ENCODE results near the gene SCRN1.

DNA sequence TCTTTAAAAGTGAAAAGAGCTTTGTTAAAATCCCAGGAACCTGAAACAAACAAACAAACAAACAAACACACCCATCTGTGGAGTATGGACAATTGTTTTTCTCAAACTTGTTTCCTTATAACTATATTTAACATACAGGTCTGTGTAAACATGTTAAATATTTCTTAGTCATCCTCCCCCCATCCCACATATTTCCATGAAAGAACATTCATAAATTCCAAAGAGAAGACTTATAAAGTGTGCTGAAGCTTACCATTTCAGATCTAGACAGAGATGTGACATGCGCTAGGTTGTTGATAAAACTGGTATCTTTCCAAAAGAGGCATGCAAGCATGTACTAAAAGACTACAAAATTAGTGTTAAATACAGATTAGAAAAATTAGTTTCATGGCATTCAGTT, 30.4 kb upstream of the SCRN1 start:
- TF ChIP-seq EZH2phosphoT487 (IDR thresholded peaks at IDR 0.05; ENCODE audit: insufficient read depth, low read depth) (no peak), EZH2 (IDR thresholded peaks at IDR 0.05; ENCODE audit: insufficient read depth, poor library complexity, severe bottlenecking) (no peak)
